Measurements from ENCODE around the gene FN3KRP. TPM values are rescaled to one million over a fixed set of nuclear protein-coding genes. Genes with fewer than 3 reads are reported as not detected.
A peak's percentile ranks its signal among the peaks of the same experiment; 100 is the strongest.

FN3KRP gene
- total and polyA plus RNA-seq, 4 donors: 18.6 to 35.2 (median 26.0) TPM

DNA sequence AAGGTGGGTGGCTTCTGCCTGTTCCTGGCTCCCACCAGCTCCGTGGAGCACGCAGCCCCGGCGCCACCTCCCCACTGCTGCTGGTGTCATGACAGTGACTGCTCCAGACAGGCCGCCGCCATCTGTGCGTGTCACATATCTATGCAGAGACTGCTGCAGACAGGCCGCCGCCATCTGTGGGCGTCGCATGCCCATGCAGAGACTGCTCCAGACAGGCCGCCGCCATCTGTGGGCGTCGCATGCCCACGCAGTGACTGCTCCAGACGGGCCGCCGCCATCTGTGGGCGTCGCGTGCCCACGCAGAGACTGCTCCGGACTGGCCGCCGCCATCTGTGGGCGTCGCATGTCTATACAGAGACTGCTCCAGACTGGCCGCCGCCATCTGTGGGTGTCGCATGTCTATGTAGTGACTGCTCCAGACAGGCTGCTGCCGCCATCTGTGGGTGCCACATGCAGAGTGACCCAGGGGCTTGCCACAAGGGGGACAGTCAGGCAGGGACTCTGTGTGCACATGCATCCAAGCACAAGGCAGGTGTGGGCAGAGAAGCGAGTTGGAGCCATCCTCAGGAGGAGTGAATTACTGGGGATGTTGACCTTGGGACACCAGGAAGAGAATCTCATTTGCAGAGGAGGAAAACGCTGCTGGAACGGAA lies 3.3 kb upstream of the FN3KRP start:
- ATAC-seq (ENCODE audit: low FRiP score) (no peak), DNase-seq (no peak)
- no peak overlapping the region for H3K27ac ChIP-seq (ENCODE audit: low read depth in 1 of 2, low read length in 2 of 2)
- whole genome bisulfite sequencing, 2 donors: 92 to 93% methylated on average over 35 of the region's 35 CpGs
- intact Hi-C loops (cut with DNase I): no loop called here
- H3K27me3 ChIP-seq (ENCODE audit: control insufficient read depth in 1 of 2, insufficient read depth in 2 of 2, low read length in 1 of 2): no peaks in the 10 kb centered on the region
- H3K36me3 ChIP-seq (ENCODE audit: control insufficient read depth in 1 of 2, insufficient read depth in 2 of 2, low read length in 1 of 2): no peaks in the 10 kb centered on the region
- no peaks in the 10 kb centered on the region for H3K4me1 ChIP-seq (ENCODE audit: control insufficient read depth in 1 of 2, insufficient read depth in 2 of 2, low read length in 2 of 2)
- no peaks in the 10 kb centered on the region for H3K9me3 ChIP-seq (ENCODE audit: control insufficient read depth, low read length)
- H3K4me3 ChIP-seq (ENCODE audit: low read length in 2 of 2): no peak overlapping the region

DNA sequence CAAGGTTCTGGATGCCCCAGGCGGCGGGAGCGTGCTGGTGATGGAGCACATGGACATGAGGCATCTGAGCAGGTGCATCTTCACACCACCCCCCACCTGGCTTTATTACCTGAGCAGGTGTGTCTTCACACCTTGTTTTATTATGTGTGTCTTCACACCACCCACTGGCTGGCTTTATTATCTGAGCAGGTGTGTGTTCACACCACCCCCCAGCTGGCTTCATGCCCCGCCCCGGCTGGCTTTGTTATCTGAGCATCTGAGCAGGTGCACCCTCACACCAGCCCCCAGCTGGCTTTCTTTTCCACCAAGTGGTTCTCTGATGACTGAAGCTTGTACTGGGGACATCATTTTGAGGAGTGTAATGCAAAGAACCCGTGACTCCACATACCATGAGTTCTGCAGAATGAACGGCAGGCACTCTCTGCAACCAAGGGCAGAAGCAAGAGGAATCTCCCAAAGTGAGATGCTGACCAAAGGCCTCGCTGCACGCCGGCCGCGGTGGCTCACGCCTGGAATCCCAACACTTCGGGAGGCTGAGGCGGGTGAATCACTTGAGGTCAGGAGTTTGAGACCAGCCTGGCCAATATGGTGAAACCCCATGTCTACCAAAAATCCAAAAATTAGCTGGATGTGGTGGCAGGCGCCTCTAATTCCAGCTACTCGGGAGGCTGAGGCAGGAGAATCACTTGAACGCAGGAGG lies 2.6 kb downstream of the FN3KRP start:
- Histone ChIP-seq H3K27me3 (ENCODE audit: control insufficient read depth in 1 of 2, insufficient read depth in 2 of 2, low read length in 1 of 2) (no peaks in the 10 kb centered on the region), H3K9me3 (ENCODE audit: control insufficient read depth, low read length) (no peaks in the 10 kb centered on the region), H3K4me3 (ENCODE audit: low read length in 2 of 2) (no peak overlapping the region), H3K4me1 (ENCODE audit: control insufficient read depth in 1 of 2, insufficient read depth in 2 of 2, low read length in 2 of 2) (no peaks in the 10 kb centered on the region), H3K36me3 (ENCODE audit: control insufficient read depth in 1 of 2, insufficient read depth in 2 of 2, low read length in 1 of 2) (no peaks in the 10 kb centered on the region), H3K27ac (ENCODE audit: low read depth in 1 of 2, low read length in 2 of 2) (no peak overlapping the region)
- 95% methylated on average over 18 of the region's 18 CpGs for WGBS, 2 donors
- DNase-seq (no peak), ATAC-seq (ENCODE audit: low FRiP score) (no peak)
- intact Hi-C loops (cut with DNase I): loop anchor here in 1 of 2 donors (2.0 to 5.0 kb wide), 2 partner anchors 16 to 33 kb away; partner anchors contain the start of genes FN3K and TBCD

GRCh38 chr17:82720204-82720603 lies 3.7 kb downstream of the FN3KRP start:
- no peaks in the 10 kb centered on the region for H3K36me3 ChIP-seq (ENCODE audit: control insufficient read depth in 1 of 2, insufficient read depth in 2 of 2, low read length in 1 of 2)
- no peaks in the 10 kb centered on the region for H3K4me1 ChIP-seq (ENCODE audit: control insufficient read depth in 1 of 2, insufficient read depth in 2 of 2, low read length in 2 of 2)
- no peaks in the 10 kb centered on the region for H3K27me3 ChIP-seq (ENCODE audit: control insufficient read depth in 1 of 2, insufficient read depth in 2 of 2, low read length in 1 of 2)
- H3K9me3 ChIP-seq (ENCODE audit: control insufficient read depth, low read length): no peaks in the 10 kb centered on the region
- DNase-seq: no peak
- no peak for ATAC-seq (ENCODE audit: low FRiP score)
- intact Hi-C loops (cut with DNase I): no loop called here
- H3K4me3 ChIP-seq (ENCODE audit: low read length in 2 of 2): no peak overlapping the region
- WGBS, 2 donors: 93 to 94% methylated on average over 19 of the region's 19 CpGs
- no peak overlapping the region for H3K27ac ChIP-seq (ENCODE audit: low read depth in 1 of 2, low read length in 2 of 2)

- H3K9me3 ChIP-seq (ENCODE audit: control insufficient read depth, low read length): no peaks in the 10 kb centered on the region
- no peak for DNase-seq
- H3K27me3 ChIP-seq (ENCODE audit: control insufficient read depth in 1 of 2, insufficient read depth in 2 of 2, low read length in 1 of 2): no peaks in the 10 kb centered on the region
- no peaks in the 10 kb centered on the region for H3K4me1 ChIP-seq (ENCODE audit: control insufficient read depth in 1 of 2, insufficient read depth in 2 of 2, low read length in 2 of 2)
- H3K27ac ChIP-seq (ENCODE audit: low read depth in 1 of 2, low read length in 2 of 2): no peak overlapping the region
- peaks cover 0 to 4% of the 10 kb centered on the region in 2 donors for H3K36me3 ChIP-seq (ENCODE audit: control insufficient read depth in 1 of 2, insufficient read depth in 2 of 2, low read length in 1 of 2)
- no peak overlapping the region for H3K4me3 ChIP-seq (ENCODE audit: low read length in 2 of 2)
- 85 to 86% methylated on average over 19 of the region's 19 CpGs for WGBS, 2 donors
- intact Hi-C loops (cut with DNase I): no loop called here
- ATAC-seq (ENCODE audit: low FRiP score): no peak
Measured at GRCh38 chr17:82722341-82723013, 6.0 kb downstream of the FN3KRP start.

GRCh38 chr17:82723169-82723807 lies 6.8 kb downstream of the FN3KRP start:
- H3K36me3 ChIP-seq (ENCODE audit: control insufficient read depth in 1 of 2, insufficient read depth in 2 of 2, low read length in 1 of 2): peaks cover 0 to 4% of the 10 kb centered on the region in 2 donors
- no peak overlapping the region for H3K27ac ChIP-seq (ENCODE audit: low read depth in 1 of 2, low read length in 2 of 2)
- 85 to 90% methylated on average over 26 of the region's 26 CpGs for whole genome bisulfite sequencing, 2 donors
- no peak for ATAC-seq (ENCODE audit: low FRiP score)
- DNase-seq: no peak
- intact Hi-C loops (cut with DNase I): no loop called here
- H3K4me1 ChIP-seq (ENCODE audit: control insufficient read depth in 1 of 2, insufficient read depth in 2 of 2, low read length in 2 of 2): no peaks in the 10 kb centered on the region
- no peaks in the 10 kb centered on the region for H3K27me3 ChIP-seq (ENCODE audit: control insufficient read depth in 1 of 2, insufficient read depth in 2 of 2, low read length in 1 of 2)
- H3K4me3 ChIP-seq (ENCODE audit: low read length in 2 of 2): no peak overlapping the region
- no peaks in the 10 kb centered on the region for H3K9me3 ChIP-seq (ENCODE audit: control insufficient read depth, low read length)

GRCh38 chr17:82726427-82726826 lies 9.9 kb downstream of the FN3KRP start:
- ATAC-seq (ENCODE audit: low FRiP score) (no peak), DNase-seq (no peak)
- Histone ChIP-seq H3K4me3 (ENCODE audit: low read length in 2 of 2) (no peak overlapping the region), H3K27ac (ENCODE audit: low read depth in 1 of 2, low read length in 2 of 2) (no peak overlapping the region), H3K36me3 (ENCODE audit: control insufficient read depth in 1 of 2, insufficient read depth in 2 of 2, low read length in 1 of 2) (peaks cover 0 to 4% of the 10 kb centered on the region in 2 donors), H3K4me1 (ENCODE audit: control insufficient read depth in 1 of 2, insufficient read depth in 2 of 2, low read length in 2 of 2) (no peaks in the 10 kb centered on the region), H3K27me3 (ENCODE audit: control insufficient read depth in 1 of 2, insufficient read depth in 2 of 2, low read length in 1 of 2) (no peaks in the 10 kb centered on the region), H3K9me3 (ENCODE audit: control insufficient read depth, low read length) (no peaks in the 10 kb centered on the region)
- WGBS, 2 donors: 98% methylated on average over 10 of the region's 10 CpGs
- intact Hi-C loops (cut with DNase I): no loop called here

- DNase-seq (no peak), ATAC-seq (ENCODE audit: low FRiP score) (peak; percentile 23)
- peaks cover 0 to 4% of the 10 kb centered on the region in 2 donors for H3K36me3 ChIP-seq (ENCODE audit: control insufficient read depth in 1 of 2, insufficient read depth in 2 of 2, low read length in 1 of 2)
- no peaks in the 10 kb centered on the region for H3K4me1 ChIP-seq (ENCODE audit: control insufficient read depth in 1 of 2, insufficient read depth in 2 of 2, low read length in 2 of 2)
- no peak overlapping the region for H3K4me3 ChIP-seq (ENCODE audit: low read length in 2 of 2)
- WGBS, 2 donors: 88% methylated on average over 48 of the region's 48 CpGs
- intact Hi-C loops (cut with DNase I): no loop called here
- no peaks in the 10 kb centered on the region for H3K9me3 ChIP-seq (ENCODE audit: control insufficient read depth, low read length)
- H3K27ac ChIP-seq (ENCODE audit: low read depth in 1 of 2, low read length in 2 of 2): no peak overlapping the region
- H3K27me3 ChIP-seq (ENCODE audit: control insufficient read depth in 1 of 2, insufficient read depth in 2 of 2, low read length in 1 of 2): no peaks in the 10 kb centered on the region
Measured at GRCh38 chr17:82729479-82730260, 13.2 kb downstream of the FN3KRP start.

DNA sequence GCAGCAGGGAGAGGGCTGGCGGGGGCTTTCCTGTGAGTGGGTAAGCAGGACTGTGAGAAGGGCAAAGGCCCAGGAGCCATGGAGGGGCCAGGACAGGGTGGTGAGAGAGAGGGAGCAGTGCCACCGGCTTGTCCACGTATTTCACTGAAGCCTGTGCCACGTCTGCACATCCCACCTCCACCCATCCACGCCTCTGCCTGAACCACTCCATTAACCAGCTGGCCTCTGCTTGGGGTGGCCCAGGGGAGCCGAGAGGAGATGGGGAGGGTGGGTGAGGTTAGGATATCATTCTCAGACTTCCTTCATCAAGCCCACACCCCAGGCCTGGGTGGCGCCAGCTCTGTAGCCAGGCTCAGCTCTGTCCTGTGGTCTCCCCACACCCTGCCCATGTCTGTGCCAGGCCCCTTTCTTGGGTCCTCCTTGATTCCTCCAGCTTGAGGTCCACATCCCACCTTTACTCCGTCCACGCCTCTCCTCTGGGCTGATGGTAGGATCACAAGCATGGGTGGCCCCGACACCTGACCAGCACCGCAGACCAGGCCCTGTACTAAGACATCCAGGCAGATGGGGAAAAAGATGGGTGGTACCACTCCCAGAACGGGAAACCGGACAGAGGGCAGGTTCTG lies 15.7 kb downstream of the FN3KRP start:
- no peaks in the 10 kb centered on the region for H3K9me3 ChIP-seq (ENCODE audit: control insufficient read depth, low read length)
- 91 to 95% methylated on average over 13 of the region's 13 CpGs for WGBS, 2 donors
- H3K27me3 ChIP-seq (ENCODE audit: control insufficient read depth in 1 of 2, insufficient read depth in 2 of 2, low read length in 1 of 2): no peaks in the 10 kb centered on the region
- intact Hi-C loops (cut with DNase I): no loop called here
- peaks cover 0 to 3% of the 10 kb centered on the region in 2 donors for H3K36me3 ChIP-seq (ENCODE audit: control insufficient read depth in 1 of 2, insufficient read depth in 2 of 2, low read length in 1 of 2)
- H3K4me3 ChIP-seq (ENCODE audit: low read length in 2 of 2): no peak overlapping the region
- H3K27ac ChIP-seq (ENCODE audit: low read depth in 1 of 2, low read length in 2 of 2): no peak overlapping the region
- no peaks in the 10 kb centered on the region for H3K4me1 ChIP-seq (ENCODE audit: control insufficient read depth in 1 of 2, insufficient read depth in 2 of 2, low read length in 2 of 2)
- ATAC-seq (ENCODE audit: low FRiP score) (no peak), DNase-seq (no peak)
